Left lobe of liver (tissue), 2 donors: ENCODE results near the gene ATP2C1. TPM values are rescaled to one million over a fixed set of nuclear protein-coding genes. Genes with fewer than 3 reads are reported as not detected.
"Not testable (repeated sequence)": the region's sequence is repeated elsewhere in the genome, so short reads cannot be mapped to it uniquely, and the experiment has no call there.

ENCODE experiments used
- ATAC-seq: fragments of 200-7000 bp; cut with Tn5 transposase; one replicate; pipeline ENCODE4 v1.9.1; 2020; ENCODE audit warnings: mild to moderate bottlenecking, moderate library complexity
- DNase-seq: peaks from one replicate; pipeline ENCODE4 v3.0.0-alpha.2; 2020; ENCODE audit warnings: low spot score
- total RNA-seq: library from RNA; stranded (reverse); gene quantifications from one replicate; pipeline ENCODE4 v1.2.1, GENCODE V29; 2021
- donor health status: DM: no; HTN: no; CAD: no; lungs with moderate emphysema.
- donor health status: DM: no; HTN: yes; CAD: no.

Gene ATP2C1
- total RNA-seq, 1 donor from 2014 or later, result 21.4 TPM

DNA sequence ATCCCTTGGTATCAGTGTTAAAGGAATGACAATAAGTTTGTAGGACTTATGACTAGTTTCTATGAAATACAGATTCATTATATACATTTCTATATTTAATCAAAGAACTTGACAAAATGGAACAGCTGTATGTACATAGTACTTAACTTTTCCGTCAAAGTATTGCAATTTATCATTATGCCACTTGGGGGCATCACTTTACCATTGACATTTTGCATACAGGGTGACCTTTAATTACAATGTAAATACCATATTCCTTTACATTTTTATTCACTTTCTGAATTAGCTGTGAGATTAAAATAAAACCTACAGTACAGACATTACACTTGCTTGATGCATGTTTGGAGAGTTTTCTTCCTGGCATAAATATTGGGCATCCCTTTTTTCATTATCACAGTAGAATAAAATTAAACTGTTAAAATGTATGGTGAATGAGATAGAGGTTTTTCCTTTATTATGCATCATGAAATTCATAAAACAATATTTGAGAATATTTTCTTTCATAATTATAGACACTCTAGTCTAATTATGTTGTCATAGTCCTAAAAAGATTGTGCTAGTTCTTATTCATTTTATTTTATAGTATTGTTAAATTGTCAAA is 139.7 kb downstream of the ATP2C1 start:
- peak; percentile 73 for ATAC-seq
- DNase-seq, result no peak

DNA sequence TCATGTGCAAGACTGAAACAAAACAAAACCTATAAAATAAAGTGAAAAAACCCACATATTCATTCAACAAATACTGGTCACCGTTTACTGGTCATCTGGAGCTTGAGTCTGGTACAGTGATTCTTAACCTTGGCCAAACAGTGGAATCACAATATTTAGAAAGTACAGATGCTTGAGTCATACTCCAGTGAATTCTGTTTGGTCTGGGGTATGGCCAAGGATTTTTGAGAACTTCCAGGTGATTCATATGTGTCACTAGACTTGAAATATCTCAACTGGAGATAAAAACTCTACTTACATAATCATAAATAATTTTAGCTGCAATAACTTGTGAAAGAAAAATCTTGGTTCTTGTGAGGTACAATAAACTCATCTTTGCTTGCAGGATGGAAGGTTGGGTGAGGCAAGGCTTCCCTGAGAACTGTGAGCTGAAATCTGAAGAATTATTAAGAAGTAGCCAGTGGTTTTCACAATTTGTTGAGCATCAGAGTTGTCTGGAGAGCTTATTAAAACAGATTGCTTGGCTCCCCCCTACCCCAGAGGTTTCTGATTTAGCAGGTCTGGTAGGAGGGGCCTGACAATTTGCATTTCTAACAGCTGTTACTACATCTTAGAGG is 142.4 kb downstream of the ATP2C1 start:
- no peak for ATAC-seq
- DNase-seq, result no peak

DNA sequence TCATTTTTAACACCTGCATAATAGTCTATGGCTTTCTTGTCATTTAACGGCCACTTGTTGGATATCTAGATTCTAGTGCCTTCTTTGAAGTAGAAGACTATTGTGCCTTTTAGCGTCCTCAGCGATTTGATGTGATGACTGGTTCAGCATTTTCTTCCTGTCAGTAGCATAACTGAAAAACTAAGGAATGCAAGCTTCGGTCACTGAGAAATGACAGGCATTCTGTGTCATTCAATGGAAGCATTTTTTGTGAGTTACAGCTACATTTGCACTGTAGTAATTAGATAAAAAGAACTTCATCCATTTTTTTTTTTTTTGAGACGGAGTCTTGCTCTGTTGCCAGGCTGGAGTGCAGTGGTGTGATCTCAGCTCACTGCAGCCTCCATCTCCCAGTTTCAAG is 143.1 kb downstream of the ATP2C1 start:
- ATAC-seq, result no peak
- DNase-seq, result no peak

DNA sequence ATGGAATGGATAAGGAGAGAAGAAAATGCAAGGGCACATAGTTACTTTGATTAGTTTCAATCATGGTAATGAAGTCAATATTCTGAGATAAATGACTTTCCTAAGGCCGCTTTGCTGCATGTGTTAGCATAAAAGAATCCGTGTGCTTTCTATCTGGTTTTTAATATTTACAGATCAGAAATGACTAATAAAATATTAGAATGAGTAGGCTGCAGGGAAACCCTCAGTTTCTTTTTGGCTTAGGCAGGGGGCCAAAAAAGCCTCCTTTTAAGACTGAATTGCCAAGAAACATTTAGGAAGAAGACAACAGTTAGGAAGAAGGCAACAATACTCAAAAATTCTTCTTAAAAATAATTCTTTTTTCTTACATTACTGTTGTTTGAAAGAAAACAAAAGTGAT is 144.4 kb downstream of the ATP2C1 start:
- ATAC-seq, result no peak
- DNase-seq, result no peak

DNA sequence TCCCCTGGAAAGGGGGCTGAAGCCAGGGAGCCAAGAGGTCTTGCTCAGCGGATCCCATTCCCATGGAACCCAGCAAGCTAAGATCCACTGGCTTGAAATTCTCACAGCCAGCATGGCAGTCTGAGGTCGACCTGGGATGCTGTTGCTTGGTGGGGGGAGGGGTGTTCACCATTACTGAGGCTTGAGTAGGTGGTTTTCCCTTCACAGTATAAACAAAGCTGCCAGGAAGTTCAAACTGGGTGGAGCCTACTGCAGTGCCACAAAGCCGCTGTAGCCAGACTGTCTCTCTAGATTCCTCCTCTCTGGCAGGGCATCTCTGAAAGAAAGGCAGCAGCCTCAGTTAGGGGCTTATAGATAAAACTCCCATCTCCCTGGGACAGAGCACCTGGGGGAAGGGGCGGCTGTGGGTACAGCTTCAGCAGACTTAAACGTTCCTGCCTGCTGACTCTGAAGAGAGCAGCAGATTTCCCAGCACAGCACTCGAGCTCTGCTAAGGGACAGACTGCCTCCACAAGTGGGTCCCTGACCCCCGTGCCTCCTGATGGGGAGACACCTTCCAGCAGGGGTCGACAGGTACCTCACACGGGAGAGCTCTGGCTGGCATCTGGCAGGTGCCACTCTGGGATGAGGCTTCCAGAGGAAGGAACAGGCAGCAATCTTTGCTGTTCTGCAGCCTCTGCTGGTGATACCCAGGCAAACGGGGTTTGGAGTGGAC is 148.5 kb downstream of the ATP2C1 start:
- DNase-seq, ATAC-seq: not testable (repeated sequence)

DNA sequence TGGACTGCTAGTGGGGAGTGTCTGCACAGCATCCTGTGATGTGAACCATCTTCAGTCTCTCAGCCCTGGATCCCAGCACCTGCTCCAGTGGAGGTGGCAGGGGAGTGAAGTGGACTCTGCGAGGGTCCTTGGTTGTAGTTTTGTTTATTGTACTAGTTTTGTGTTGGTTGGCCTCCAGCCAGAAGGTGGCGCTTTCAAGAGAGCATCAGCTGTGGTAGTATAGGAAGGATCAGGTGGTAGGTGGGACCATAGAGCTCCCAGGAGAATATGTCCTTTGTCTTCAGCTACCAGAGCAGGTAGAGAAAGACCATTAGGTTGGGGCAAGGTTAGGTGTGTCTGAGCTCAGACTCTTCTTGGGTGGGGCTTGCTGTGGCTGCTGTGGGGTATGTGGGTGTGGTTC is 153.7 kb downstream of the ATP2C1 start:
- no peak for ATAC-seq
- DNase-seq, result no peak

DNA sequence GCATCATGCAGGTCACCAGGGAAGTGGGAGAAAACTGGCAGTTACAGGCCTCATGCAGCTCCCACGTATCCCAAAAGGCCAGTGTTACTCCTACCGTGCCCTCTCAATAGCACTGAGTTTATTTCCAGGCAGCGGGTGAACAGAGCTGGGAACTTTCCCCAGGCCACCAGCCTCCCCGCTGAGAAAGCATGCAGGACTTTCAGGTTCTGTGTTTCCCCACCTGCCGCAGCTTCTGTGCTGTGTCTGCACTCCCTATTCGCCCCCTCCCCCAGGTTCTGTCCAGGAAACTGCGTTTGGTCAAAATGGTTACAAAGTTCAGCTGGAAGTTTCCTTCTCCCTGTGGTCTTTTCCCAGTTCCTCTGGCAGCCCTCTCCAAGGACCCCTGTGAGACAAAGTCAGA is 154.1 kb downstream of the ATP2C1 start:
- ATAC-seq (no peak), DNase-seq (no peak)

DNA sequence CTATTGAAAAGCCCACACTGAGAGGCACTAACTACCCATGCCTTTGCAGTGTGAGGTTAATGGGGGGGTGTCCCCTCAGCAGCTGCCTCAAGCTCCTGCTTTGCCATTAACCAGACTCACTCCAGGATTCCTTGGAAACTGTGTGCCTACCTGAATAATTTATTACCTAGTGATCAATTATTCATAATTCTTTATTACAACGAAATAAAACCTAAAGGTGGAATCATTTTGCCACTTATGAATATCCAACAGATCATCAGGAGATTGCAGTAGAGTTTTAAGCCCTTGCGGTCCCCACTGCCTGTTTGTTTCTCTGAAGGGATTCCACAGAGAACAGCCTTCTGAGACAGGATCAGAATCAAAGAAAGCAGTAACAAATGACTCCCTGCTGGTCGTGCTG is 156.1 kb downstream of the ATP2C1 start:
- DNase-seq, result no peak
- ATAC-seq, result no peak

DNA sequence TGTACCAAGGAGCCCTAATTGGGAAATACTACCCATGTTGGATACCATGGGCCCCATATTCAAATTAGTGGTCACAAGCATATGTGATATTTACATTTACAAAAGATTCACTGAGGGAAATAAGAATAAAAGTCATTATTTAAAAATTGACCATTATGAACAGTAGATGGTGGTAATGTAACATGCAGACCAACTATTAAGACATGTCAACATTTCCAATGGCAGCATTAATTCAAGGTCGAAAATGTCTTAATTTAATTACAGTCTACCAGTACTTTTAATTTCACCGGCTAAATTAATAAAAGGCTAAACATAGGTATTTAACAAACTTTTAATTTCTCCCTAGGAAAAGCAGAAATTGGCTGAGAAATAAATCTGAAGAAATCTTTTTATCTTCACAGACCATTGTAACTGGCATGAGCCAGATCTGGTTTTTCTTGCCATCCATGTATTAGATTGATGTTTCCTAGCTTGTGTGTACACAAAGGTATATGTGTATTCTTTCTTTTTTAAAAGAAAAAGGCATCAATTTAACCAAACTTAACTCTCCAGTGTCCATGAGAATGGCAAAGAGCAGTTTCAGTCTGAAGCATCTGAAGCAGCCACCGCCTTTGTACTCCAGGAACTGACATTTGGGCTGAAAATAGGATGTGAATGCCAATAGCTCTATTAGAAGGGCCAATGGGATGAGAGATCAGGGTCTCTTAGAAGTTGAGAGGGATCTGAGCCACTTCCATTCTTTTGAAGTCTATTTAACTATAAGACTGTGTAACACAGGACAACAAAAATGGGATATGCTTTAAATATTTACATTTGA is 159.4 kb downstream of the ATP2C1 start:
- no peak for ATAC-seq
- no peak for DNase-seq

Other genes starting within 250 kb of the ATP2C1 start
- 19.9 TPM for gene PIK3R4, start 147.3 kb upstream of the ATP2C1 start, total RNA-seq
- 4.5 TPM for gene ASTE1, start 132.7 kb downstream of the ATP2C1 start, total RNA-seq
- gene NEK11, start 132.8 kb downstream of the ATP2C1 start, total RNA-seq, result 0.48 TPM